Subcutaneous abdominal adipose tissue (tissue), 5 donors: Measurements from ENCODE around the gene NOD2.

Experiments used
- H3K27ac ChIP-seq: one replicate; pipeline ENCODE4 v1.7.0; 2013; ENCODE audit warnings: low read depth, mild to moderate bottlenecking, inconsistent platforms, low read length, moderate library complexity
- H3K27me3 ChIP-seq, 5 donors: one replicate each; pipeline ENCODE4 v1.7.0; 2013; ENCODE audit warnings: low read length in 5 of 5, inconsistent platforms in 1 of 5; ENCODE audit not compliant: control insufficient read depth in 5 of 5, insufficient read depth in 4 of 5
- H3K36me3 ChIP-seq, 5 donors: one replicate each; pipeline ENCODE4 v1.7.0; 2013; ENCODE audit warnings: low read length in 5 of 5; ENCODE audit not compliant: control insufficient read depth in 5 of 5, insufficient read depth in 5 of 5
- H3K4me1 ChIP-seq, 5 donors: one replicate each; pipeline ENCODE4 v1.7.0; 2013; ENCODE audit warnings: low read length in 5 of 5, mild to moderate bottlenecking in 3 of 5, moderate library complexity in 1 of 5; ENCODE audit not compliant: control insufficient read depth in 5 of 5, insufficient read depth in 5 of 5
- H3K4me3 ChIP-seq, 5 donors: one replicate each; pipeline ENCODE4 v1.7.0; 2013; ENCODE audit warnings: low read length in 5 of 5, low read depth in 1 of 5
- H3K9ac ChIP-seq, 5 donors: one replicate each; pipeline ENCODE4 v1.7.0; 2013; ENCODE audit warnings: low read length in 5 of 5, mild to moderate bottlenecking in 4 of 5, moderate library complexity in 3 of 5
- H3K9me3 ChIP-seq, 5 donors: one replicate each; pipeline ENCODE4 v1.7.0; 2013; ENCODE audit warnings: low read length in 5 of 5; ENCODE audit not compliant: control insufficient read depth in 5 of 5
- donor health status: healthy.
- donor health status: healthy.
- donor health status: healthy.
- donor health status: healthy.
- donor health status: healthy.

Gene NOD2

GRCh38 chr16:50657241-50657640 is 36.2 kb upstream of the NOD2 start:
- Histone ChIP-seq H3K9me3 (peaks cover 0 to 1% (median 0%) of the 10 kb centered on the region in 5 donors), H3K9ac (no peak overlapping the region), H3K4me3 (no peak overlapping the region), H3K27ac (no peak overlapping the region), H3K36me3 (no peaks in the 10 kb centered on the region), H3K4me1 (peaks cover 0 to 4% (median 0%) of the 10 kb centered on the region in 5 donors), H3K27me3 (peaks cover 0 to 8% (median 0%) of the 10 kb centered on the region in 5 donors)

- Histone ChIP-seq H3K4me3 (no peak overlapping the region), H3K9me3 (peaks cover 0 to 4% (median 0%) of the 10 kb centered on the region in 5 donors), H3K9ac (no peak overlapping the region), H3K36me3 (no peaks in the 10 kb centered on the region), H3K27me3 (no peaks in the 10 kb centered on the region), H3K27ac (no peak overlapping the region), H3K4me1 (peaks cover 0 to 8% (median 1%) of the 10 kb centered on the region in 5 donors)
Measured at GRCh38 chr16:50659806-50660205, 33.6 kb upstream of the NOD2 start.

- no peak overlapping the region for H3K27ac ChIP-seq
- no peaks in the 10 kb centered on the region for H3K36me3 ChIP-seq
- no peak overlapping the region for H3K4me3 ChIP-seq
- H3K9me3 ChIP-seq = peaks cover 0 to 4% (median 0%) of the 10 kb centered on the region in 5 donors
- peaks cover 0 to 22% (median 6%) of the 10 kb centered on the region in 5 donors for H3K4me1 ChIP-seq
- no peaks in the 10 kb centered on the region for H3K27me3 ChIP-seq
- no peak overlapping the region for H3K9ac ChIP-seq
Measured at GRCh38 chr16:50662306-50662940, 31.0 kb upstream of the NOD2 start.

- Histone ChIP-seq H3K27me3 (no peaks in the 10 kb centered on the region), H3K36me3 (no peaks in the 10 kb centered on the region), H3K9me3 (peaks cover 0 to 4% (median 0%) of the 10 kb centered on the region in 5 donors), H3K27ac (no peak overlapping the region), H3K4me1 (peaks cover 0 to 32% (median 8%) of the 10 kb centered on the region in 5 donors), H3K9ac (no peak overlapping the region), H3K4me3 (peak overlapping the region in 1 of 5 donors; percentile 71)
Measured at GRCh38 chr16:50664270-50664669, 29.1 kb upstream of the NOD2 start.

GRCh38 chr16:50665128-50665878 is 28.1 kb upstream of the NOD2 start:
- Histone ChIP-seq H3K9me3 (peaks cover 0 to 4% (median 0%) of the 10 kb centered on the region in 5 donors), H3K9ac (peak overlapping the region; percentile 26 to 77 (median 71)), H3K4me3 (peak overlapping the region; percentile 62 to 76 (median 71)), H3K4me1 (peaks cover 0 to 29% (median 8%) of the 10 kb centered on the region in 5 donors), H3K27me3 (no peaks in the 10 kb centered on the region), H3K36me3 (no peaks in the 10 kb centered on the region), H3K27ac (peak overlapping the region; percentile 77)

GRCh38 chr16:50666658-50667496 is 26.5 kb upstream of the NOD2 start:
- Histone ChIP-seq H3K27ac (no peak overlapping the region), H3K4me3 (no peak overlapping the region), H3K9ac (no peak overlapping the region), H3K27me3 (no peaks in the 10 kb centered on the region), H3K36me3 (no peaks in the 10 kb centered on the region), H3K4me1 (peaks cover 0 to 28% (median 8%) of the 10 kb centered on the region in 5 donors), H3K9me3 (peaks cover 4 to 9% (median 6%) of the 10 kb centered on the region in 5 donors)

GRCh38 chr16:50667497-50668367 is 25.7 kb upstream of the NOD2 start:
- Histone ChIP-seq H3K27me3 (no peaks in the 10 kb centered on the region), H3K9ac (no peak overlapping the region), H3K27ac (no peak overlapping the region), H3K4me3 (no peak overlapping the region), H3K4me1 (peaks cover 0 to 28% (median 8%) of the 10 kb centered on the region in 5 donors), H3K9me3 (peaks cover 10 to 17% (median 12%) of the 10 kb centered on the region in 5 donors), H3K36me3 (no peaks in the 10 kb centered on the region)

- Histone ChIP-seq H3K4me3 (no peak overlapping the region), H3K9me3 (peaks cover 10 to 25% (median 18%) of the 10 kb centered on the region in 5 donors), H3K27ac (no peak overlapping the region), H3K27me3 (peaks cover 0 to 3% (median 0%) of the 10 kb centered on the region in 5 donors), H3K4me1 (peaks cover 0 to 28% (median 8%) of the 10 kb centered on the region in 5 donors), H3K9ac (no peak overlapping the region), H3K36me3 (peaks cover 0 to 3% (median 0%) of the 10 kb centered on the region in 5 donors)
Measured at GRCh38 chr16:50668368-50669008, 24.9 kb upstream of the NOD2 start.

GRCh38 chr16:50669741-50670140 is 23.7 kb upstream of the NOD2 start:
- H3K9me3 ChIP-seq = peaks cover 10 to 29% (median 23%) of the 10 kb centered on the region in 5 donors
- no peak overlapping the region for H3K9ac ChIP-seq
- peaks cover 0 to 12% (median 0%) of the 10 kb centered on the region in 5 donors for H3K36me3 ChIP-seq
- H3K27me3 ChIP-seq = peaks cover 0 to 4% (median 0%) of the 10 kb centered on the region in 5 donors
- no peak overlapping the region for H3K4me3 ChIP-seq
- H3K27ac ChIP-seq = no peak overlapping the region
- peaks cover 0 to 25% (median 8%) of the 10 kb centered on the region in 5 donors for H3K4me1 ChIP-seq
